CD14-positive monocyte (primary cell): ENCODE results near the gene NTRK2. TPM values are rescaled to one million over a fixed set of nuclear protein-coding genes. Genes with fewer than 3 reads are reported as not detected.

Source experiments
- DNase-seq, 3 donors: peaks; one replicate each; pipeline ENCODE4 v3.0.0-alpha.2; 2011 to 2022
- H2AFZ ChIP-seq: 2 replicates; pipeline ENCODE4 v1.6.0; 2012; ENCODE audit warnings: mild to moderate bottlenecking, low read depth, low read length, inconsistent platforms; ENCODE audit not compliant: insufficient read depth, poor library complexity, severe bottlenecking
- H3K27ac ChIP-seq, 2 donors: 1 replicate in 1 of 2; 2 replicates in 1 of 2; pipeline ENCODE4 v1.5.1; 2012 to 2013; ENCODE audit warnings: low read length in 2 of 2, control low read depth in 1 of 2, inconsistent platforms in 1 of 2, low read depth in 1 of 2, mild to moderate bottlenecking in 1 of 2
- H3K27me3 ChIP-seq, 2 donors: one replicate each; pipeline versions ENCODE4 v1.6.0 to v1.6.1; 2011 to 2013; ENCODE audit warnings: low read length in 2 of 2; ENCODE audit not compliant: control insufficient read depth in 2 of 2, insufficient read depth in 2 of 2
- H3K36me3 ChIP-seq, 2 donors: replicated peaks in 1 of 2; 1 replicate in 1 of 2; 2 replicates in 1 of 2; pipeline versions ENCODE4 v1.5.1 to v1.6.1; 2012 to 2013; ENCODE audit warnings: low read length in 2 of 2, control low read depth in 1 of 2, inconsistent platforms in 1 of 2, mild to moderate bottlenecking in 1 of 2; ENCODE audit not compliant: insufficient read depth in 2 of 2, control insufficient read depth in 1 of 2
- H3K4me1 ChIP-seq, 2 donors: 1 replicate in 1 of 2; 2 replicates in 1 of 2; pipeline versions ENCODE4 v1.5.1 to v1.6.1; 2012 to 2013; ENCODE audit warnings: low read length in 2 of 2, control low read depth in 1 of 2, inconsistent platforms in 1 of 2, mild to moderate bottlenecking in 1 of 2, moderate library complexity in 1 of 2; ENCODE audit not compliant: insufficient read depth in 2 of 2, control insufficient read depth in 1 of 2
- H3K4me2 ChIP-seq: replicated peaks from 2 replicates; pipeline ENCODE3; 2012; ENCODE audit warnings: low read length, moderate library complexity, mild to moderate bottlenecking; ENCODE audit not compliant: poor library complexity, severe bottlenecking; ENCODE audit errors: extremely low read depth
- H3K4me3 ChIP-seq, 3 experiments: fragments of 200-600 bp in 1 of 3; sonication (generic) in 1 of 3; replicated peaks in 1 of 3; 1 replicate in 2 of 3; 2 replicates in 1 of 3; pipeline ENCODE4 v1.5.1; 2011 to 2013; ENCODE audit warnings: low read length in 3 of 3, mild to moderate bottlenecking in 3 of 3, control low read depth in 2 of 3, low read depth in 2 of 3, inconsistent platforms in 1 of 3, moderate library complexity in 1 of 3
- H3K79me2 ChIP-seq: 2 replicates; pipeline ENCODE4 v1.6.0; 2012; ENCODE audit warnings: mild to moderate bottlenecking, control low read depth, inconsistent platforms, low read length, moderate library complexity; ENCODE audit not compliant: insufficient read depth
- H3K9ac ChIP-seq: 2 replicates; pipeline ENCODE4 v1.6.0; 2017; ENCODE audit warnings: low read length, mild to moderate bottlenecking; ENCODE audit not compliant: insufficient read depth, poor library complexity, severe bottlenecking
- H3K9me3 ChIP-seq, 2 donors: replicated peaks in 1 of 2; 1 replicate in 1 of 2; 2 replicates in 1 of 2; pipeline versions ENCODE4 v1.5.1 to v1.6.1; 2012 to 2013; ENCODE audit warnings: low read length in 2 of 2, control low read depth in 1 of 2; ENCODE audit not compliant: control insufficient read depth in 1 of 2, insufficient read depth in 1 of 2
- H4K20me1 ChIP-seq: 2 replicates; pipeline ENCODE4 v1.6.0; 2012; ENCODE audit warnings: mild to moderate bottlenecking, low read length, control low read depth, moderate library complexity; ENCODE audit not compliant: insufficient read depth
- H3K27ac Mint-ChIP-seq, 7 donors: one replicate each; pipeline ENCODE4 v1.8.0; 2020; ENCODE audit warnings: mild to moderate bottlenecking in 7 of 7, mixed read lengths in 7 of 7, moderate library complexity in 6 of 7, inconsistent platforms in 2 of 7
- H3K27me3 Mint-ChIP-seq, 3 donors: one replicate each; pipeline ENCODE4 v1.8.0; 2021 to 2022; ENCODE audit warnings: low read depth in 3 of 3, mild to moderate bottlenecking in 3 of 3, mixed read lengths in 3 of 3, moderate library complexity in 3 of 3, inconsistent platforms in 1 of 3
- H3K36me3 Mint-ChIP-seq, 2 donors: one replicate each; pipeline ENCODE4 v1.8.0; 2020; ENCODE audit warnings: mixed read lengths in 2 of 2, inconsistent platforms in 1 of 2, mild to moderate bottlenecking in 1 of 2
- H3K4me1 Mint-ChIP-seq: one replicate; pipeline ENCODE4 v1.8.0; 2020; ENCODE audit warnings: mild to moderate bottlenecking, mixed read lengths
- H3K4me3 Mint-ChIP-seq, 2 donors: one replicate each; pipeline ENCODE4 v1.8.0; 2020; ENCODE audit warnings: mild to moderate bottlenecking in 2 of 2, mixed read lengths in 2 of 2, moderate library complexity in 1 of 2
- H3K9me3 Mint-ChIP-seq, 7 donors: one replicate each; pipeline ENCODE4 v1.8.0; 2020 to 2022; ENCODE audit warnings: mixed read lengths in 7 of 7, mild to moderate bottlenecking in 6 of 7, moderate library complexity in 6 of 7, inconsistent platforms in 2 of 7
- CTCF ChIP-seq: fragments of 200-600 bp; IDR thresholded peaks from one replicate; pipeline ENCODE4 v1.8.0; 2022; ENCODE audit warnings: antibody characterized with exemption, mild to moderate bottlenecking
- WGBS: methylation state at CpG from one replicate; pipeline ENCODE4 v1.1.5; 2013; ENCODE audit warnings: missing lambda C conversion rate; ENCODE audit not compliant: insufficient coverage; 5-methylcytosine and 5-hydroxymethylcytosine counted together
- intact Hi-C, 2 donors: fragments of 100-400 bp; cut with micrococcal nuclease; formaldehyde crosslinking; loops; one replicate each; pipeline versions ENCODE4 v1.15.0 to v1.15.1; 2023
- polyA plus RNA-seq, 3 donors: library from polyadenylated mRNA; depleted of rRNA in 1 of 3; unstranded in 2 of 3; stranded (reverse) in 1 of 3; fragments of 300-500 nt in 2 of 3; fragments of >200 nt in 1 of 3; fragmentation: Illumina TruSeq in 2 of 3; gene quantifications; 1 replicate in 2 of 3; 2 replicates in 1 of 3; pipeline ENCODE4 v1.2.3, GENCODE V29; 2012 to 2021

The NTRK2 gene
- polyA plus RNA-seq, 3 donors: not detected

- Histone ChIP-seq H2AFZ (no peak overlapping the region), H3K27ac (no peak overlapping the region), H3K4me2 (no peak overlapping the region), H3K4me3 (no peak overlapping the region), H3K79me2 (no peaks in the 10 kb centered on the region), H3K36me3 (no peaks in the 10 kb centered on the region), H3K4me1 (no peaks in the 10 kb centered on the region), H3K27me3 (no peaks in the 10 kb centered on the region), H3K9ac (no peak overlapping the region), H4K20me1 (no peaks in the 10 kb centered on the region), H3K9me3 (no peaks in the 10 kb centered on the region)
- Mint-ChIP-seq H3K36me3 (no peaks in the 10 kb centered on the region), H3K4me3 (no peak overlapping the region), H3K27me3 (peaks cover 0 to 5% (median 1%) of the 10 kb centered on the region in 3 donors), H3K4me1 (no peaks in the 10 kb centered on the region), H3K9me3 (peaks cover 0 to 5% (median 0%) of the 10 kb centered on the region in 7 donors), H3K27ac (no peak overlapping the region)
- no peak for TF ChIP-seq CTCF
- WGBS: 88% methylated on average over 10 of the region's 13 CpGs
- intact Hi-C loops: no loop called here
- DNase-seq: no peak
Observed at GRCh38 chr9:84893419-84894128, 224.0 kb downstream of the NTRK2 start.

- Mint-ChIP-seq H3K36me3 (no peaks in the 10 kb centered on the region), H3K4me3 (no peak overlapping the region), H3K27me3 (peaks cover 0 to 5% (median 3%) of the 10 kb centered on the region in 3 donors), H3K27ac (no peak overlapping the region), H3K9me3 (peaks cover 0 to 3% (median 0%) of the 10 kb centered on the region in 7 donors), H3K4me1 (no peaks in the 10 kb centered on the region)
- TF ChIP-seq CTCF: no peak
- WGBS: no CpG with 5 or more reads among the region's 2 CpGs
- no peak for DNase-seq
- Histone ChIP-seq H3K4me1 (no peaks in the 10 kb centered on the region), H2AFZ (no peak overlapping the region), H3K27me3 (no peaks in the 10 kb centered on the region), H3K27ac (no peak overlapping the region), H3K9me3 (no peaks in the 10 kb centered on the region), H3K79me2 (no peaks in the 10 kb centered on the region), H3K36me3 (no peaks in the 10 kb centered on the region), H3K9ac (no peak overlapping the region), H3K4me2 (no peak overlapping the region), H4K20me1 (no peaks in the 10 kb centered on the region), H3K4me3 (no peak overlapping the region)
- intact Hi-C loops: no loop called here
Observed at GRCh38 chr9:84894859-84895258, 225.3 kb downstream of the NTRK2 start.
